ENCODE data around the gene ZBTB21.

The ZBTB21 gene

GRCh38 chr21:41987310-41987709 lies 22.9 kb downstream of the ZBTB21 start:
- no peak for FAIRE-seq

DNA sequence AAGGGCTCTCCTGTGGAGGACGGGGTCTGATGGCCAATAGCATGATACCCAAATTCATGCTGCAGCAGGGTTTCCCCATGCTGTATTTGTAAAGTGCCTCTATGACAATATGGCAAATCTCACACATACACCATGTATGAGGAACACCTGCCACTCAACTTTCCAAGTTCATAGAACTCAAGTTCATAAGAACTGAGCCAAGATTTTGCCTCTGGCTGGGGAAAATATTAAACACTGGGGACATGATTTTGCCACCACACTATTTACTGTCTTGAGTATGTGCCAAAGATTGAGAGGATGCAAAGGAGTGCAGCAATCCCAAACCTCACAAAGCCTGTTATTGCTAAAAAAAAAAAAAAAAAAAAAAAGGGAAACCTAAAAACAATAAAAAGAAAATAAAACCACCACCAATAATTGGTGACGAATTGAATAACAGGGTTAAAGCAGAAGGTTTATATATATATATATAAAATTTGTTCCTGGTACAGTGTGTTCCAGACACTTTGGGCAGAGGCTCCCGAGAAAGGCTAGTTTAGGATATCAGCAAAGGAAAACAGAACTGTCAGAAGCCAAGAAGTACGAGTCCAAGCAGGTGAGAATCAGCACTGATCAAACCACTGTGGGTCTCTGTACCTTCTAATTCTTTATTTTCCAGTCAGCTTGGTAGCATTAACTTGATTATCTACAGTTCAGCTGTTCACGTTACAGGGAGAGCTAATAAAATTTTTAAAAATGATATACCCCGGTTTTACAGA lies 24.3 kb downstream of the ZBTB21 start:
- no peak for FAIRE-seq

- no peak for FAIRE-seq
Observed at GRCh38 chr21:41983229-41983628, 26.9 kb downstream of the ZBTB21 start.

GRCh38 chr21:41980561-41980960 lies 29.6 kb downstream of the ZBTB21 start:
- no peak for FAIRE-seq

GRCh38 chr21:41979751-41980369 lies 30.3 kb downstream of the ZBTB21 start:
- FAIRE-seq, result no peak

DNA sequence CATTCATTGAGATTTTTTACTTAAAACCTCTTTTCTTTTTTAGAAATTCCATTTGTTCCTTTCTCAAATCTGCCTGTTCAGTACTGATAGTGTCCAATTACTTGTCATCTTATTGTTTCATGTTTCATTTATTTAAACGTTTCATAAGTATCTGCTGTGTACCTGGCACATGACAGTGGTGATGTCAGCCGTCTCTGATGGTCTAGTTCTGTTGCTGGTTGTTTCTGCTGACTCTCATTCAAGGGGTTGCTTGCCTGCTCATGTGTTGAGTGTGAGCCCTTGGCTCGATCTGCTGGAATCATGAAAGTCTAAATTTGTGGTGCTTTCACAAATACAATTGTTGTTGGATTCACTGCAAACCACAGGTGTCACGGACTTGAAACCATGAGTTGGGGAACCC lies 30.8 kb downstream of the ZBTB21 start:
- no peak for FAIRE-seq

DNA sequence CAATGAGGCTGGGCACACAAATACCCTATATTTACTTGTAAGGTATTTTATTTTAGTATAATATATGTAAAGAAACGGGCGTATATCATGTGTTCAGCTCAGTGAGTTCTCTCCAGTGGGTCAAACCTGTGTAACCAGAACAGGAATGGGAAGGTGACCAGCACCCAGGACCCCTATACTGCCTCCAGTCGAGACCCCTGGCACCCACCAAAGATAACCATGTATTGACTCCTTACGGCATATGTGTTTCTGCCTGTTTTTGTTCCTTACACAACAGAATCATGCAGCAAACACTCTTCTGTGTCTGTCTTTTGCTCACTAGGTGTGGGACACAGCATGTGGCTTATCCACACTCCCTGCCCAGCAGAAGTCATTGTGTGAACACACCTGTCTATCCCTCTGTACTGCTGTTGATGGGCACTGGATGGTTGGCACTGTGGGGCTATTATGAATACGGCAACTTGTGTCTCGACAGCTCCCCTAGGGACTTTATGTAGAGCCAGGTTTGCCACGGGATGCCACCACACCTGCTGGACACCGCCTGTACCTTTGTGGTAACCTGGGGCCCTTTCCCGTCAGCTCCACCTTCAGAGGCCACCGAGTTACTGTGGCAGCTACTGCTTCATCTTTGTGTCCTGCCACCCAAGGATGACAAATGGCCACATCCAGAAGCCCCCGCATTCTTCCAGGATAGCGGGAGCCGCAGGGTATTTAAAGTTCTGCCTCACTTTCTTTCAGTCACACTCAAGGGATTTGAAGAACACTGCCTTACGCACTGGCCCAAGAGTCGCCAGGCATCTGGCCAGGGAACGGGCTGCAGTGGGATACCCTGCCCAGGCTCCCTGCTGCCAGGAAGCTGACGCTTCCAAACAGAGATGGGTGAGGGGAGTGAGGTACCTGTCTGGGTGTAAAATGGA lies 32.9 kb downstream of the ZBTB21 start:
- no peak for FAIRE-seq

DNA sequence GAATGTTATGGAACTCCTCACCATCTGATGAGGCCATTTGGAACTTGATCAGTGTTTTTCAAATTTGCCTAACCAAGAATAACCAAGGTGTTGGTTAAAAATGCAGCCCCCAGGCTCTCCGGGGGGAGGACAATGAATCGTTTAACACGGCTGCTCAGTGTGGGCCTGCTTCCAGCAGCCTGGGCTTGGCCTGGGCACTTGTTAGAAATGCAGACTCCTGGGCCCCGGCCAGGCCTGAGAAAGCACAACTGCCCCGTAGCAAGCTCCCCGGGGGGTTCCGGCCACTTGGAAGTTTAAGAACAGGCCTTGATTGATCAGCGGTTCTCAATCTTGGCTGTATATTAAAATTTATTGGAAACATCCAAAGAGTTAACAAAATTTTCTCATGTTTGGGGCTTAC lies 33.5 kb downstream of the ZBTB21 start:
- FAIRE-seq, result no peak

- FAIRE-seq, result no peak
Observed at GRCh38 chr21:41975391-41976272, 34.5 kb downstream of the ZBTB21 start.

- no peak for FAIRE-seq
Observed at GRCh38 chr21:41974752-41975053, 35.5 kb downstream of the ZBTB21 start.

DNA sequence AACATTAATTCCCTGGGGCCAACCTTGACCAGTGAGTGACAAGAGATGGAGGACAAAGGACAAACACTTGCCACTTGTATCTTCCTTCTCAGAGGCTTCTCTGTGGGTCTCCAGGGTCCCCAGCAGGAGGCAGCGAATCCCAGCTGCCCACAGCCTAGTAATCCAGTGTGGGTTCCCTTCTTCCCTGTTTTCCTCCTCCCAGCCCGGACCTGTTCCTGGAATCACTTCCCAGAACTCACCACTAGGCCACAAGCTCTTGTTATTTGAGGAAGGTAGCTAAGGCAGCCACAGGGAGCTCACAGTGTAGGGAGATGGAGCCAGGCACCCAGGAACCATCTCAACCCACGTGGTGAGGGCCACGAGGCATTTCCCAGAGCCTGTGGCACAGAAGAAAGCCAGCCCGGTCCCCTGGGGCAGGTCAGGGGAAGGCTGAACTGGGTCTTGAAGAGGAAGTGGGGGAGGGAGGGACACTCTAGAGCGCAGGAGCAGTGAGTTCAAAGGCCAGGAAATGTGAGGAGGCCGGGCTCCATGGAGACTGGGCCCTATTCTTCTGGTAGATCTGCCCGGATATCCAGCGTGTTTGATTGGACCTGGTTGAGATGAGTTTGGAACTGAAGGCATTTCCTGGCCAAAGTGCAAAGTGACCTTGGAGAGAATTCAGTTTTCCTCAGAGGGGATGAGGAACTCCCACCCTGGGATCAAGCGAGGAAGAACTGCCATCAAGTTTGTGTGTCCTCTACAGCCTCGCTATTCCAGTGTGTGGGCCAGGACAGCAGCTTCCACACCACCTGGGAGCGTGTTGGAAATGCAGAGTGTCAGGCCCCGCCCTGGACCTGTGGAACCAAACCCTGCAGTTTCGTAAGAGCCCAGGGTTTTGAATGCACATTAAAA lies 36.1 kb downstream of the ZBTB21 start:
- no peak for FAIRE-seq

- FAIRE-seq, result no peak
Observed at GRCh38 chr21:41973427-41973831, 36.7 kb downstream of the ZBTB21 start.

DNA sequence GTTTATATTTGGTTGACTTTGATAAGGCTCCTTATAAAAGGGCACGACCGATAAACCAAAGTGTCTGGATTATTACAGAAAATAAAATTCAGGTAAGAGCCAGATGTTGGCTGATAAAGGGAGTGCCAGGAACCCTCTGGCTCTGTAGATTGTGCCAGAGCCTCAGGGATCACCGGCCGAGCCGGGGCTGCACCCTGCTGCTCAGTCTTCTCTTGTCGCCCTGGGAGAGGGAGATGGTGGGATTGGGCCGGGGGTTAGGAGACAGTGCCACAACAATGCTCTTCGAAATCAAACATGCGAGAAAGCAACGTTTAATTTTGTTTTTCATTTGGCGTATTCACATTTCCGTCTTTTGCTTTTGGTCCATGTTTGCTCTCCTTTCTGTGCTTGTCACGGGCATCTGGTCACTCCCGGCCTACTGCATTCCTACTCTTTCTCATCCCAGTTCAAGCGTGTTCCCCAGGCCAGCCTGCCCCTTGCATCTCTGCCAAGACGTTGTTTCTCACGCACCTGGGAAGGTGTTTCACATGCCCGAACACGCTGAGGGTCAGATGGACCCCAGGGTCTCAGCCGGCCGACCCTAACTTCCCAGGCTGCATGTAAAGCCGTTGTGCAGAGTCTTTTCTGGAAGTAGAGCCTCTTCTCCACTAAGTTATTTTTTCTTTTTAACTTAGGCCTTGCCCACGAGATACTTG lies 37.5 kb downstream of the ZBTB21 start:
- no peak for FAIRE-seq

DNA sequence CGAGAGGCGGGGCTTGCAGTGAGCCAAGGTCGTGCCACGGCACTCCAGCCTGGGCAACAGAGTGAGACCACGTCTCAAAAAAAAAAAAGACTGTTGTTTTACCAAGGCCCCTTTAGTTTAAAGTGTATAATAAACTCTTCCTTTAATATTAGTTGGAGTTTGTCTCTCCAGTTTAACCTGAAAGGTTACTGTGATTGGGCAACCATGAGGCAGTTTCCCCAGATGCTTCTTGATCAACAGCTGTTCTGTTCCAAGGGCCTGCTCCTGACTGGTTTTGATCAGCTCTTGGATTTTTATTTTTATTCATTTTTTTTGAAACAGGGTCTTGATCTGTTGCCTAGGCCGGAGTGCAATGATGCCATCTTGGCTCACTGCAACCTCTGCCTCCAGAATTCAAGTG lies 38.3 kb downstream of the ZBTB21 start:
- FAIRE-seq, result no peak

- no peak for FAIRE-seq
Observed at GRCh38 chr21:41970751-41971653, 39.2 kb downstream of the ZBTB21 start.

GRCh38 chr21:41970106-41970391 lies 40.1 kb downstream of the ZBTB21 start:
- FAIRE-seq, result no peak

GRCh38 chr21:41967708-41968107 lies 42.5 kb downstream of the ZBTB21 start:
- FAIRE-seq, result no peak

- no peak for FAIRE-seq
Observed at GRCh38 chr21:41966872-41967621, 43.1 kb downstream of the ZBTB21 start.

DNA sequence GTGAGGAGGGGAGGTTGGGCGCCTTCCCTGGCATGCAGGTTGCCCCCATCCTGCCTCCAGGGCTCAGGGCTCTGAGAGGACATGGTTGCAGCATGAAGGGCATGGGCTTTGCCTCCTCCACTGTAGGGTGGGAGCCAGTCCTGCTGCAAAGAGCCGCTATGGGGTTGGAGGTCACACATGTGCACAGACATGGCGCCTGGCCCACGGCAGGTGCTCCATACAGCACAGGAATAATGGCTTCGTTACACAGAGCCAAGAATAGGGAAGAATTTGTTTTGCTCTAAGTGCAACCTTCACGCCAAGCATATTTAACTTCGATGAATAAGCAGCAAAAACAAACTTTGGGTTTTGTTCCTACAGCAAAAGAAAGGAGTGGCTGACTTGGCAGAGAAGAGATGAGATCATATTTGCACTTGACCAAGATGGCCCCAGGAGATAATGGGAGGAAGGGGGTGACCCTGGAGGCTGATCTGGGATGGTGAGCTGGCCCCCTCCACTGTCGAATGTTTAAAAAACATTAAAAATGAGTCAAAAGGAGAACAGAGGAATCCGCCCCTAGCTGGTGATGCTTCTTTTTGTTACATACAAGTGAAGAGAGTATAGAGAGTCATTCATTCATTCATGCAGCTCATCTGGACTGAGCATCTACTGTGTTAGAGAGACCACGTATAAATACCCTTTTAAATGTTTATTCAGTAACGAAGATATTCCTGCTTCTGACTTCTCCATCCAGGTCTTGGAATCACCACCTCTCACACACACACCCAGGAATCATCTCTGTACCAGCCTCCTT lies 43.9 kb downstream of the ZBTB21 start:
- no peak for FAIRE-seq

Data from A204.1 (cell line).